IMR-90 (cell line): ENCODE measurements around the gene ESRRB. TPM values are rescaled to one million over a fixed set of nuclear protein-coding genes. Genes with fewer than 3 reads are reported as not detected.

Experiments used
- ATAC-seq: fragments of 200-7000 bp; cut with Tn5 transposase; 2 replicates; pipeline ENCODE4 v1.9.1; 2020; ENCODE audit warnings: low read depth, mild to moderate bottlenecking, moderate library complexity
- BruUV-seq: library from RNA; stranded (reverse); fragments of 400-500 nt; replicated peaks from 2 replicates; lab custom pipeline; 2021; lab: Mats Ljungman, UMichigan
- CTCF ChIA-PET: fragments of 300-600 bp; formaldehyde crosslinking; extraction: SDS; loops from one replicate; lab custom pipeline; 2021; ENCODE audit warnings: antibody characterized with exemption; lab: Yijun Ruan, JAX
- POLR2A ChIA-PET: fragments of 300-600 bp; sonication (Branson Sonifier 250); formaldehyde crosslinking; loops from one replicate; lab custom pipeline; 2022; ENCODE audit warnings: antibody characterized with exemption; ENCODE audit not compliant: unreplicated experiment; lab: Charles Lee
- DNase-seq: peaks from one replicate; pipeline ENCODE4 v3.0.0; 2013
- H2AFZ ChIP-seq: replicated peaks from 2 replicates; pipeline ENCODE3; 2013; ENCODE audit warnings: low read length, mild to moderate bottlenecking; ENCODE audit not compliant: poor library complexity
- H2AK5ac ChIP-seq: 2 replicates; pipeline ENCODE4 v1.6.1; 2013; ENCODE audit warnings: low read depth, low read length, inconsistent platforms
- H2AK9ac ChIP-seq: replicated peaks from 2 replicates; pipeline ENCODE3; 2013; ENCODE audit warnings: mild to moderate bottlenecking, low read depth, low read length, moderate library complexity; ENCODE audit not compliant: poor library complexity
- H2BK120ac ChIP-seq: 2 replicates; pipeline ENCODE4 v1.6.1; 2013; ENCODE audit warnings: low read depth, low read length, inconsistent platforms
- H2BK15ac ChIP-seq: 3 replicates; pipeline ENCODE4 v1.6.1; 2013; ENCODE audit warnings: low read depth, low read length, inconsistent platforms
- H2BK20ac ChIP-seq: 2 replicates; pipeline ENCODE4 v1.6.1; 2013; ENCODE audit warnings: low read depth, mild to moderate bottlenecking, inconsistent platforms, low read length, moderate library complexity
- H2BK5ac ChIP-seq: 2 replicates; pipeline ENCODE4 v1.6.1; 2013; ENCODE audit warnings: mild to moderate bottlenecking, low read depth, low read length, inconsistent platforms; ENCODE audit not compliant: poor library complexity, severe bottlenecking
- H3K14ac ChIP-seq: replicated peaks from 2 replicates; pipeline ENCODE4 v1.6.1; 2013; ENCODE audit warnings: low read depth, low read length, inconsistent platforms
- H3K18ac ChIP-seq: 2 replicates; pipeline ENCODE4 v1.6.1; 2013; ENCODE audit warnings: low read depth, low read length, control low read depth
- H3K23ac ChIP-seq: 2 replicates; pipeline ENCODE4 v1.6.1; 2013; ENCODE audit warnings: low read depth, low read length, inconsistent platforms
- H3K27ac ChIP-seq: 2 replicates; pipeline ENCODE4 v1.5.1; 2013; ENCODE audit warnings: mild to moderate bottlenecking, control low read depth, low read length; ENCODE audit not compliant: insufficient read depth
- H3K27me3 ChIP-seq: 2 replicates; pipeline ENCODE4 v1.6.1; 2013; ENCODE audit warnings: low read length; ENCODE audit not compliant: control insufficient read depth, insufficient read depth
- H3K36me3 ChIP-seq: 2 replicates; pipeline ENCODE4 v1.6.1; 2013; ENCODE audit warnings: low read length, mixed read lengths; ENCODE audit not compliant: control insufficient read depth, insufficient read depth
- H3K4ac ChIP-seq: 2 replicates; pipeline ENCODE4 v1.6.1; 2013; ENCODE audit warnings: low read depth, low read length, inconsistent platforms
- H3K4me1 ChIP-seq: 2 replicates; pipeline ENCODE4 v1.6.1; 2013; ENCODE audit warnings: low read length, mixed read lengths; ENCODE audit not compliant: control insufficient read depth, insufficient read depth
- H3K4me2 ChIP-seq: 2 replicates; pipeline ENCODE4 v1.6.1; 2013; ENCODE audit warnings: low read depth, mild to moderate bottlenecking, control low read depth, low read length, moderate library complexity
- H3K4me3 ChIP-seq: 2 replicates; pipeline ENCODE4 v1.5.1; 2013; ENCODE audit warnings: low read depth, mild to moderate bottlenecking, control low read depth, low read length, moderate library complexity; ENCODE audit not compliant: insufficient read depth
- H3K56ac ChIP-seq: 2 replicates; pipeline ENCODE4 v1.6.1; 2013; ENCODE audit warnings: low read length, inconsistent platforms; ENCODE audit not compliant: insufficient read depth; ENCODE audit errors: extremely low read depth
- H3K79me1 ChIP-seq, 2 experiments: 2 replicates each; pipeline ENCODE4 v1.6.1; 2013; ENCODE audit warnings: low read length in 2 of 2, inconsistent platforms in 1 of 2, low read depth in 1 of 2
- H3K9ac ChIP-seq: 2 replicates; pipeline ENCODE4 v1.6.1; 2013; ENCODE audit warnings: low read depth, low read length, control low read depth
- H3K9me1 ChIP-seq: 2 replicates; pipeline ENCODE4 v1.6.1; 2013; ENCODE audit warnings: low read length, inconsistent platforms; ENCODE audit not compliant: insufficient read depth
- H3K9me3 ChIP-seq: 2 replicates; pipeline ENCODE4 v1.6.1; 2013; ENCODE audit warnings: low read length; ENCODE audit not compliant: control insufficient read depth, insufficient read depth
- H4K20me1 ChIP-seq: 2 replicates; pipeline ENCODE4 v1.6.1; 2013; ENCODE audit warnings: low read length, inconsistent platforms; ENCODE audit not compliant: insufficient read depth
- H4K5ac ChIP-seq: 2 replicates; pipeline ENCODE4 v1.6.1; 2013; ENCODE audit warnings: mild to moderate bottlenecking, low read depth, low read length, control low read depth
- H4K8ac ChIP-seq, 2 experiments: 2 replicates each; pipeline ENCODE4 v1.6.1; 2013; ENCODE audit warnings: low read depth in 2 of 2, low read length in 2 of 2, control low read depth in 1 of 2, inconsistent platforms in 1 of 2
- H4K91ac ChIP-seq: 2 replicates; pipeline ENCODE4 v1.6.1; 2013; ENCODE audit warnings: low read depth, low read length, inconsistent platforms; ENCODE audit not compliant: insufficient read depth
- BHLHE40 ChIP-seq: fragments of 150-350 bp; IDR thresholded peaks from 2 replicates; pipeline ENCODE4 v1.6.1; 2016; ENCODE audit warnings: mild to moderate bottlenecking, low read depth, low read length
- CEBPB ChIP-seq: IDR thresholded peaks from 2 replicates; pipeline ENCODE4 v1.6.1; 2012; ENCODE audit warnings: low read depth, low read length, improper control_type of control experiment
- CHD1 ChIP-seq: IDR thresholded peaks from 2 replicates; pipeline ENCODE4 v1.6.1; 2012; ENCODE audit warnings: low read depth, low read length, improper control_type of control experiment
- ELK1 ChIP-seq: fragments of 150-350 bp; IDR thresholded peaks from 2 replicates; pipeline ENCODE4 v1.6.1; 2016; ENCODE audit warnings: low read depth, mild to moderate bottlenecking, low read length, moderate library complexity, borderline replicate concordance
- FOS ChIP-seq: fragments of 150-350 bp; IDR thresholded peaks from 2 replicates; pipeline ENCODE4 v1.6.1; 2016; ENCODE audit warnings: low read depth, low read length
- MAFK ChIP-seq: IDR thresholded peaks from 2 replicates; pipeline ENCODE4 v1.6.1; 2012; ENCODE audit warnings: low read depth, low read length, improper control_type of control experiment
- MAZ ChIP-seq: IDR thresholded peaks from 2 replicates; pipeline ENCODE4 v1.6.1; 2012; ENCODE audit warnings: low read depth, mild to moderate bottlenecking, low read length, improper control_type of control experiment, moderate library complexity, borderline replicate concordance
- MXI1 ChIP-seq: IDR thresholded peaks from 2 replicates; pipeline ENCODE4 v1.6.1; 2012; ENCODE audit warnings: low read depth, mild to moderate bottlenecking, low read length, moderate library complexity, borderline replicate concordance
- NFE2L2 ChIP-seq: fragments of 150-350 bp; IDR thresholded peaks from 2 replicates; pipeline ENCODE4 v1.6.1; 2016; ENCODE audit warnings: low read depth, mild to moderate bottlenecking, low read length
- POLR2A ChIP-seq: IDR thresholded peaks from 2 replicates; pipeline ENCODE4 v1.6.1; 2012; ENCODE audit warnings: mild to moderate bottlenecking, low read depth, low read length
- RAD21 ChIP-seq: IDR thresholded peaks from 2 replicates; pipeline ENCODE4 v1.6.1; 2012; ENCODE audit warnings: low read length, improper control_type of control experiment
- RCOR1 ChIP-seq: IDR thresholded peaks from 2 replicates; pipeline ENCODE4 v1.6.1; 2012; ENCODE audit warnings: mild to moderate bottlenecking, low read length, improper control_type of control experiment; ENCODE audit not compliant: insufficient replicate concordance
- RFX5 ChIP-seq: IDR thresholded peaks from 2 replicates; pipeline ENCODE4 v1.8.0; 2012; ENCODE audit warnings: low read depth, mild to moderate bottlenecking, low read length, moderate library complexity
- SMC3 ChIP-seq: fragments of 150-350 bp; IDR thresholded peaks from 2 replicates; pipeline ENCODE4 v1.6.1; 2016; ENCODE audit warnings: low read depth, mild to moderate bottlenecking, antibody characterized with exemption, low read length, moderate library complexity
- USF2 ChIP-seq: fragments of 150-350 bp; IDR thresholded peaks from 2 replicates; pipeline ENCODE4 v1.6.1; 2017; ENCODE audit warnings: mild to moderate bottlenecking, antibody characterized with exemption, low read length, low read depth
- WGBS, 2 experiments: methylation state at CpG; one replicate each; pipeline versions ENCODE4 v1.1.5 to v1.1.7; 2013; ENCODE audit warnings: missing lambda C conversion rate in 2 of 2; ENCODE audit not compliant: insufficient read length in 1 of 2; ENCODE audit errors: extremely low coverage in 2 of 2; 5-methylcytosine and 5-hydroxymethylcytosine counted together
- dilution Hi-C: fragments of 300-500 bp; cut with HindIII; formaldehyde crosslinking; loops from one replicate; pipeline ENCODE4 v1.14.3; 2018; ENCODE audit warnings: low sequenced_read_pairs; ENCODE audit not compliant: unreplicated experiment
- in situ Hi-C: fragments of 300-500 bp; cut with MboI; formaldehyde crosslinking; loops from 3 replicates; pipeline ENCODE4 v1.14.3; 2019; ENCODE audit warnings: low sequenced_read_pairs, inconsistent platforms, mixed read lengths
- intact Hi-C: fragments of 100-400 bp; cut with micrococcal nuclease; formaldehyde crosslinking; loops from 2 replicates; pipeline ENCODE4 v1.10.0; 2022
- polyA plus RNA-seq, 3 experiments: library from polyadenylated mRNA; depleted of rRNA; stranded (reverse); fragments of >200 nt; gene quantifications; 2 replicates each; pipeline ENCODE4 v1.2.3, GENCODE V29; 2012; ENCODE audit warnings: low replicate concordance in 1 of 3
- total RNA-seq: library from RNA; depleted of rRNA; stranded (reverse); fragments of >200 nt; gene quantifications from 2 replicates; pipeline ENCODE4 v1.2.3, GENCODE V29; 2012
- TF ChIP-seq, protein P1 (sequence below): conservative IDR thresholded peaks from 2 replicates; pipeline ENCODE4 v1.5.1; 2012; ENCODE audit warnings: mild to moderate bottlenecking, low read depth, low read length, improper control_type of control experiment

ESRRB gene
- total and polyA plus RNA-seq, 2 of the 4 experiments (the other 2 are of a cell fraction): not detected

GRCh38 chr14:76464856-76465255 is 88.9 kb downstream of the ESRRB start:
- ChIA-PET CTCF (no interaction called here), POLR2A (no interaction called here)
- Histone ChIP-seq H2BK5ac (no peak overlapping the region), H3K36me3 (no peaks in the 10 kb centered on the region), H3K18ac (no peak overlapping the region), H3K4me2 (no peak overlapping the region), H3K9ac (no peak overlapping the region), H3K4me3 (no peak overlapping the region), H3K23ac (no peak overlapping the region), H4K8ac (no peak overlapping the region), H4K91ac (no peak overlapping the region), H2AK5ac (no peak overlapping the region), H3K14ac (no peak overlapping the region), H3K79me1 (no peaks in the 10 kb centered on the region), H2AK9ac (no peak overlapping the region), H3K56ac (no peak overlapping the region), H3K9me1 (no peaks in the 10 kb centered on the region), H2AFZ (no peak overlapping the region), H3K27ac (no peak overlapping the region), H4K5ac (no peak overlapping the region), H3K4ac (no peak overlapping the region), H2BK120ac (no peak overlapping the region), H3K27me3 (0 out of 2 replicates have a peak, but pooled peaks cover 2% of the 10 kb centered on the region), H2BK15ac (no peak overlapping the region), H3K9me3 (no peaks in the 10 kb centered on the region), H4K20me1 (no peaks in the 10 kb centered on the region), H2BK20ac (no peak overlapping the region), H3K4me1 (no peaks in the 10 kb centered on the region)
- TF ChIP-seq USF2 (no peak), POLR2A (no peak), BHLHE40 (no peak), CEBPB (no peak), CHD1 (no peak), MAZ (no peak), RAD21 (no peak), NFE2L2 (no peak), ELK1 (no peak), RCOR1 (no peak), SMC3 (no peak), FOS (no peak), MXI1 (no peak), RFX5 (no peak), MAFK (no peak)
- TF ChIP-seq, protein P1, sequence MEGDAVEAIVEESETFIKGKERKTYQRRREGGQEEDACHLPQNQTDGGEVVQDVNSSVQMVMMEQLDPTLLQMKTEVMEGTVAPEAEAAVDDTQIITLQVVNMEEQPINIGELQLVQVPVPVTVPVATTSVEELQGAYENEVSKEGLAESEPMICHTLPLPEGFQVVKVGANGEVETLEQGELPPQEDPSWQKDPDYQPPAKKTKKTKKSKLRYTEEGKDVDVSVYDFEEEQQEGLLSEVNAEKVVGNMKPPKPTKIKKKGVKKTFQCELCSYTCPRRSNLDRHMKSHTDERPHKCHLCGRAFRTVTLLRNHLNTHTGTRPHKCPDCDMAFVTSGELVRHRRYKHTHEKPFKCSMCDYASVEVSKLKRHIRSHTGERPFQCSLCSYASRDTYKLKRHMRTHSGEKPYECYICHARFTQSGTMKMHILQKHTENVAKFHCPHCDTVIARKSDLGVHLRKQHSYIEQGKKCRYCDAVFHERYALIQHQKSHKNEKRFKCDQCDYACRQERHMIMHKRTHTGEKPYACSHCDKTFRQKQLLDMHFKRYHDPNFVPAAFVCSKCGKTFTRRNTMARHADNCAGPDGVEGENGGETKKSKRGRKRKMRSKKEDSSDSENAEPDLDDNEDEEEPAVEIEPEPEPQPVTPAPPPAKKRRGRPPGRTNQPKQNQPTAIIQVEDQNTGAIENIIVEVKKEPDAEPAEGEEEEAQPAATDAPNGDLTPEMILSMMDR: no peak
- intact Hi-C loops: no loop called here
- BruUV-seq: no TSS peak
- in situ Hi-C loops: no loop called here
- WGBS, 2 experiments: no CpG with 5 or more reads among the region's 4 CpGs
- DNase-seq (no peak), ATAC-seq (no peak)
- dilution Hi-C loops: no loop called here
